ENCODE measurements around the gene PLEKHG4B. TPM values are rescaled to one million over a fixed set of nuclear protein-coding genes. Genes with fewer than 3 reads are reported as not detected.
"Not testable (repeated sequence)": the region's sequence is repeated elsewhere in the genome, so short reads cannot be mapped to it uniquely, and the experiment has no call there.

Gene PLEKHG4B
- total RNA-seq, 1 experiment from 2014 or later: 0.02 TPM

DNA sequence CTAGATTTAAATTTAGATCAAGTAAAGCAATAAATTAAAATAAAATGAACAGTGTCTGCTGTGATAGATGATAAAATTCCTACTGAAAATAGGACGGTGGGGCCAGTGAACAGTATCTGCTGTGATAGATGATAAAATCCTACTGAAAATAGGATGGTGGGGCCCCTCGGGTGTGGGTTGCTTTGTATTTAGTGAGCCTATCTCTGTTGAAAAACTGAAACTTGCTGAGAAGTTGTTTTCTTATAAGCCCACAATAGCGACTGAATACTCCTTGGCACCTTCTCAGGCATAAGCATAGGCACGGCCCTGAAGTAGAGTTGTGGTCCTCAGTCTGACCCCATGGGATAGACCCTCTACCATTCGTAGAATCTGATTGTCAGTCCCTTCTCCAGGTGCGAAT is 131.8 kb downstream of the PLEKHG4B start:
- no peak overlapping the region for H3K4me3 ChIP-seq (replicated peaks in 1 of 2; ENCODE audit: low read depth in 1 of 2, low read length in 2 of 2)
- no peaks in the 10 kb centered on the region for H3K9me2 ChIP-seq (ENCODE audit: insufficient read depth)
- DNase-seq (ENCODE audit: low read depth, low spot score) (no peak), ATAC-seq (no peak)
- POLR2A ChIA-PET: no interaction called here
- no peaks in the 10 kb centered on the region for H3K27me3 ChIP-seq (ENCODE audit: insufficient read depth, low read length)
- H3K27ac ChIP-seq (ENCODE audit: low read depth, low read length): no peak overlapping the region
- H3K9ac ChIP-seq (ENCODE audit: low read length): no peak overlapping the region
- no peak overlapping the region for H2AFZ ChIP-seq (ENCODE audit: low read depth, low read length, poor library complexity, severe bottlenecking)
- RAD21 ChIA-PET (ENCODE audit: low non-redundant PET in 1 of 2, low total read pairs in 2 of 2, uncharacterized antibody in 2 of 2, unreplicated experiment in 2 of 2): no interaction called here
- no peaks in the 10 kb centered on the region; the same call in 1 of the 2 replicates for H4K20me1 ChIP-seq (ENCODE audit: insufficient read depth)
- peaks cover 24 to 29% of the 10 kb centered on the region in 2 experiments for H3K36me3 ChIP-seq (ENCODE audit: control insufficient read depth in 1 of 2, insufficient read depth in 2 of 2, low read length in 2 of 2)
- H3K4me1 ChIP-seq (ENCODE audit: control insufficient read depth in 1 of 2, insufficient read depth in 2 of 2, low read length in 2 of 2): peaks cover 0 to 10% of the 10 kb centered on the region in 2 experiments; a peak in 1 of 4 replicates
- peaks cover 62% of the 10 kb centered on the region for H3K79me2 ChIP-seq (ENCODE audit: insufficient read depth, low read length)
- no peak overlapping the region for H3K4me2 ChIP-seq (ENCODE audit: low read length)
- TF ChIP-seq SP1 (IDR thresholded peaks at IDR 0.05; ENCODE audit: low read depth) (no peak), POLR2A (IDR thresholded peaks at IDR 0.05; ENCODE audit: borderline replicate concordance, extremely low read depth, insufficient read depth, insufficient read length) (no peak), CEBPB (IDR thresholded peaks at IDR 0.05; ENCODE audit: low read depth) (no peak), SIN3A (IDR thresholded peaks at IDR 0.05; ENCODE audit: low read depth) (no peak), FOSL1 (IDR thresholded peaks at IDR 0.05; ENCODE audit: low read depth) (no peak)
- CTCF ChIA-PET: no interaction called here
- intact Hi-C loops (cut with micrococcal nuclease): no loop called here
- no TSS peak for BruUV-seq (replicated peaks)
- no peaks in the 10 kb centered on the region for H3K9me3 ChIP-seq (ENCODE audit: control insufficient read depth in 1 of 2, insufficient read depth in 1 of 2, low read depth in 1 of 2, low read length in 2 of 2)

DNA sequence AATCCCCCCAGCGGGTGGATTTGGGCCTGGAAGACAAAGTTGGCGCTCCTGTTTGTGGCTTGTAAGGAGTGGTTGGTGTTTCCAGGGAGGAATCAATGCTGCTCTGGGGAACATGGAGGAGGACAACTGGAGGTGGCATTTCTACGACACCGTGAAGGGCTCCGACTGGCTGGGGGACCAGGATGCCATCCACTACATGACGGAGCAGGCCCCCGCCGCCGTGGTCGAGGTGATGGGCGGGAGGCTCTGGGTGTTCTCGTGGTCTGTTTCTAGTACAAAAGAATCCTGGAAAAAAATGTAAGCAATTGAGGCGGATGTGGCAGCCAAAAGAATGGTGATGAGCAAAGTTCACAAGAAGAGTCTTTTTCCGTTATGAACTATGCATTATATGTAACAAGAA is 133.4 kb downstream of the PLEKHG4B start:
- Histone ChIP-seq H4K20me1 (ENCODE audit: insufficient read depth) (no peaks in the 10 kb centered on the region; the same call in 1 of the 2 replicates), H3K79me2 (ENCODE audit: insufficient read depth, low read length) (peaks cover 46% of the 10 kb centered on the region), H2AFZ (ENCODE audit: low read depth, low read length, poor library complexity, severe bottlenecking) (no peak overlapping the region), H3K4me1 (ENCODE audit: control insufficient read depth in 1 of 2, insufficient read depth in 2 of 2, low read length in 2 of 2) (no peaks in the 10 kb centered on the region), H3K4me2 (ENCODE audit: low read length) (no peak overlapping the region), H3K36me3 (ENCODE audit: control insufficient read depth in 1 of 2, insufficient read depth in 2 of 2, low read length in 2 of 2) (peaks cover 33 to 37% of the 10 kb centered on the region in 2 experiments), H3K4me3 (replicated peaks in 1 of 2; ENCODE audit: low read depth in 1 of 2, low read length in 2 of 2) (no peak overlapping the region), H3K9ac (ENCODE audit: low read length) (no peak overlapping the region), H3K9me3 (ENCODE audit: control insufficient read depth in 1 of 2, insufficient read depth in 1 of 2, low read depth in 1 of 2, low read length in 2 of 2) (no peaks in the 10 kb centered on the region), H3K27ac (ENCODE audit: low read depth, low read length) (no peak overlapping the region), H3K9me2 (ENCODE audit: insufficient read depth) (no peaks in the 10 kb centered on the region), H3K27me3 (ENCODE audit: insufficient read depth, low read length) (no peaks in the 10 kb centered on the region)
- no TSS peak for BruUV-seq (replicated peaks)
- CTCF ChIA-PET: no interaction called here
- intact Hi-C loops (cut with micrococcal nuclease): no loop called here
- no peak for DNase-seq (ENCODE audit: low read depth, low spot score)
- TF ChIP-seq, protein P1, sequence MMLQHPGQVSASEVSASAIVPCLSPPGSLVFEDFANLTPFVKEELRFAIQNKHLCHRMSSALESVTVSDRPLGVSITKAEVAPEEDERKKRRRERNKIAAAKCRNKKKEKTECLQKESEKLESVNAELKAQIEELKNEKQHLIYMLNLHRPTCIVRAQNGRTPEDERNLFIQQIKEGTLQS (IDR thresholded peaks at IDR 0.05): no peak
- TF ChIP-seq TCF7L2 (IDR thresholded peaks at IDR 0.05; ENCODE audit: borderline replicate concordance, extremely low read depth, insufficient read depth, insufficient read length): no peak
- TF ChIP-seq CBX3 (IDR thresholded peaks at IDR 0.05; ENCODE audit: low read depth): no peak
- no peak for TF ChIP-seq ZFX (IDR thresholded peaks at IDR 0.05)
- TF ChIP-seq SRF (IDR thresholded peaks at IDR 0.05; ENCODE audit: low read depth): no peak
- TF ChIP-seq CEBPB (IDR thresholded peaks at IDR 0.05; ENCODE audit: low read depth): no peak
- RAD21 ChIA-PET (ENCODE audit: low non-redundant PET in 1 of 2, low total read pairs in 2 of 2, uncharacterized antibody in 2 of 2, unreplicated experiment in 2 of 2): no interaction called here
- no peak for ATAC-seq
- POLR2A ChIA-PET: no interaction called here

DNA sequence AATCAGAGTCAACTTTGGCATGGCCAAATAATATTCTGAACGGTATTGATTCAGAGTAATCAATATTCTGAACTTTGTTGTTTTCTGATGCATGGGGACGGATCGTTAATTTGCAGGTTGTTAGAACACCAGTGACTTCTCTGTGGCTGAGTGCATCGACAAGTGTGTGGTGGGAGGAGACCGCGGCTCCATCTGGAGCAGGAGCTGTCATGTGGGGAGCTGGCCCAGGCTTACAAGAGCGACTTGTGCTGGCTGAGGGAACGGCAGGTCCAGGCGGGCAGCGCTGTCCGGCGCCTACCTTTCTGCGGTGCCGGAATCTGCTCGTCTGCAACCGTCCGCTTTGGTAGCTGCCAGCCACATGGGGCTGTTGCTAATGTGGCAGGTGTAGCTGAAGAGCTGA is 135.4 kb downstream of the PLEKHG4B start:
- H3K9me2 ChIP-seq (ENCODE audit: insufficient read depth); ATAC-seq; H3K4me2 ChIP-seq (ENCODE audit: low read length); H3K9ac ChIP-seq (ENCODE audit: low read length); H3K27ac ChIP-seq (ENCODE audit: low read depth, low read length); H4K20me1 ChIP-seq (ENCODE audit: insufficient read depth); CTCF ChIA-PET; intact Hi-C loops (cut with micrococcal nuclease); H3K4me1 ChIP-seq (ENCODE audit: control insufficient read depth in 1 of 2, insufficient read depth in 2 of 2, low read length in 2 of 2); RAD21 ChIA-PET (ENCODE audit: low non-redundant PET in 1 of 2, low total read pairs in 2 of 2, uncharacterized antibody in 2 of 2, unreplicated experiment in 2 of 2); H3K9me3 ChIP-seq (ENCODE audit: control insufficient read depth in 1 of 2, insufficient read depth in 1 of 2, low read depth in 1 of 2, low read length in 2 of 2); BruUV-seq (replicated peaks); H3K4me3 ChIP-seq (replicated peaks in 1 of 2; ENCODE audit: low read depth in 1 of 2, low read length in 2 of 2); H3K27me3 ChIP-seq (ENCODE audit: insufficient read depth, low read length); DNase-seq (ENCODE audit: low read depth, low spot score); POLR2A ChIA-PET; H2AFZ ChIP-seq (ENCODE audit: low read depth, low read length, poor library complexity, severe bottlenecking): not testable (repeated sequence)
- Histone ChIP-seq H3K36me3 (ENCODE audit: control insufficient read depth in 1 of 2, insufficient read depth in 2 of 2, low read length in 2 of 2) (peaks cover 33 to 41% of the 10 kb centered on the region in 2 experiments), H3K79me2 (ENCODE audit: insufficient read depth, low read length) (peaks cover 26% of the 10 kb centered on the region)

All from HCT116 (cell line).